Renal pelvis (tissue), 4 donors: Measurements from ENCODE around the gene ZCRB1. TPM values are rescaled to one million over a fixed set of nuclear protein-coding genes. Genes with fewer than 3 reads are reported as not detected.

ENCODE experiments used
- DNase-seq: peaks from one replicate; pipeline ENCODE4 v3.0.0-alpha.2; 2013
- polyA plus RNA-seq, 3 donors: library from polyadenylated mRNA; unstranded; fragments of 120-200 nt; gene quantifications; one replicate each; pipeline ENCODE4 v1.2.1, GENCODE V29; 2013; ENCODE audit not compliant: insufficient read length in 3 of 3

ZCRB1 gene
- polyA plus RNA-seq, 3 donors = 90.5 to 104 (median 101) TPM

DNA sequence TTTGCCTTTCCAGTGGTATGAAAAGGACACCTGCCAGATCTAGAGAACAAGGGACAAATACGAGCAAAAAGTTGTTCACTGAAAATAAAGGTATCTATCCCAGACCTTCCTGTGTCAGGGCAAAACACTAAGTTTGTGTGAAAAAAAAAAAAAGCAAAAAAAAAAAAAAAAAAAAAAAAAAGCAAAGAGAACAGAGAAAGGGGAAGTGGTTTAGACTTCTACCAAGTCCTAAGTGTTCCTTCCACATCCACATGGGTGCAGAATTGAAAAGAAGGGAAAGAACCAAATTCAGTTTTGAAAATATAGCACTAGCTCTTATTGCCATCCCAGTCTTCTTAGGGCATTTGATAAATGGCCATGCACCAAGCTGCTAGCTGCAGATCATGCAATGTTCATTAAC is 41.7 kb downstream of the ZCRB1 start:
- DNase-seq = no peak

GRCh38 chr12:42283739-42284138 is 42.2 kb downstream of the ZCRB1 start:
- no peak for DNase-seq

- DNase-seq = peak; percentile 11
Observed at GRCh38 chr12:42282294-42282693, 43.6 kb downstream of the ZCRB1 start.

GRCh38 chr12:42281844-42282243 is 44.0 kb downstream of the ZCRB1 start:
- DNase-seq = no peak

GRCh38 chr12:42281278-42281677 is 44.6 kb downstream of the ZCRB1 start:
- no peak for DNase-seq

- no peak for DNase-seq
Observed at GRCh38 chr12:42278128-42278510, 47.8 kb downstream of the ZCRB1 start.

DNA sequence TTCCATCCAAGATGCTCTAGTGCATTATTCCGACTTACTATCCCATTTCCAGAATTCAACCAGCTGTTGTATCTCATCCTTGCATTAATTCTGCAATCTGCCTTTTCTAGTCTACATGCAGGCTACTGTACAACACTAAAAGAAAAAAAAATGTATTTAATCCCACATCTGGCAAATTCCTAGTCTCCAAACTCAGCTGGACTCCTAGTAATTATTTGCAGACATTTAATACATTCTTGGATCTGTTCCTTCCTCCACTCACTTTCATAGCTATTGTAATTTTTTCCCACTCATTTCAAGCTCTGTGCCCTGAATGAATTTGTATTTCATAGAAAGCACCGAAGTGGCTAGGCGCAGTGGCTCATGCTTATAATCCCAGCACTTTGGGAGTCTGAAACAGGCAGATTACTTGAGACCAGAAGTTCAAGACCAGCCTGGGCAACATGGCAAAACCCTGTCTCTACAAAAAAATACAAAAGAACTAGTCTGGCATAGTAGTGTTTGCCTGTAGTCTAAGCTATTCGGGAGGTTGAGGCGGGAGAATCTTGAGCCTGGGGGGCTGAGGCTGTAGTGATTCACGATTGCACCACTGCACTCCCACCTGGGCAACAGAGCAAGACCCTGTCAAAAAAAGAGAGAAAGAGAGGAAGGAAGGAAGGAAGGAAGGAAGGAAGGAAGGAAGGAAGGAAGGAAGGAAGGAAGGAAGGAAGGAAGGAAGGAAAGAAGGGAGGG is 48.3 kb downstream of the ZCRB1 start:
- DNase-seq = no peak

DNA sequence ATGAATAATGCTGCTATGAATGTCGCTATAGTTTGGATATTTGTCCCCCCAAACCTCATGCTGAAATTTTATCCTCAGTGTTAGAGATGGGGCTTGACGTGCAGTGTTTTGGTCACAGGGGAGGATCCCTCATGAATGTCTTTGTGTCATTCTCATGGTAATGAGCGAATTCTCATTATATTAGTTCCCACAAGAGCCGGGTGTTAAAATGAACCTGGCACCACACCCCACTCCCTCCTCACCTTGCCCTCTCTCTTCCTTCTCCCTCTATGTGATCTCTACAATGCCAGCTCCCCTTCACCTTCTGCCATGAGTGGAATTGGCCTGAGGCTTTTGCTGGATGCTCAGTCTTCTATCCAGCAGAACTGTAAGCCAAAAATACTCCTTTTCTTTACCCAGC is 50.4 kb downstream of the ZCRB1 start:
- no peak for DNase-seq

GRCh38 chr12:42273706-42274105 is 52.2 kb downstream of the ZCRB1 start:
- DNase-seq = no peak

- DNase-seq = no peak
Observed at GRCh38 chr12:42270596-42270995, 55.3 kb downstream of the ZCRB1 start.

DNA sequence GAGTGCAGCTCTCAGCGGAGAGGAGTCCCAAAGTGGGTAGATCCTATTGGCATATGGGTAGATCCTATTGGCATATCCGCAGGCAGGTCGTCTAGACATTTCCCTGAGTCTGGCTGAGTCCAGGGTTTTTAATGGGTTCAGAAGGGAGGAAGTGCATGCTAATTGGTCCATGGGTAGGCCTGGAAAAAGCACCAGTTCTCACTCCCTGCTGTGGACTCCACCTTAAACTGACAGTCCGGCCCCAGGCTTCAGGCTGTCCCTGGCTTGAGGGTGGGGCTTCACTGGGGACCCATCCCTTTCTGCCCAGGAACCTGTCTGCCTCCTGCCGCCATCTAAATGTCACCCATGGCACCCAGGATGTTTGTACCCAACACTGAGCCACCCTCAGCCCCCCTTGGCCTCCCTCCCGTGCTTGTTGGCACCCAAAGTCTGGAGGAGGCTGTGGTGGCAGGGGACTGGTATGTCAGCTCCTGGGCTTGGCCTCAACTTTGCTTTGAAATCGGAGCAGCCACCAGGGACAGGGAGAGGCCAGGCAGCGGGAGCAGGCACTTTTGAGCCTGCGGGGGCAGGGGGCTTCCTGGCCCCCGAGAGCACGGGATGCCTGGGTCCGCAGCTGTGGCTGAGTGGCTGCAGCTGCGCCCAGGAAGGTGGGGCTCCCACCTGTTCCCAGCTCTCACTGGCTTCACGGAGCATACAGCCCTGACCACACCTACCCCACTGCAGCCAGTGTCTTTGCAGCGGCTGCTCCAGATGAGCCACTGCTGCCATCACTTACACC is 58.3 kb downstream of the ZCRB1 start:
- no peak for DNase-seq

GRCh38 chr12:42266579-42267230 is 59.2 kb downstream of the ZCRB1 start:
- DNase-seq = no peak

GRCh38 chr12:42262271-42262670 is 63.6 kb downstream of the ZCRB1 start:
- no peak for DNase-seq

Other genes with a start within 250 kb of the ZCRB1 start
- 10 to 100 TPM; 25.8 to 28.0 (median 27.0) TPM for gene GXYLT1, start 181.2 kb downstream of the ZCRB1 start, polyA plus RNA-seq
- 10 to 100 TPM; 24.7 to 27.4 (median 25.5) TPM for gene YAF2, start 87.8 kb downstream of the ZCRB1 start, polyA plus RNA-seq
- 10 to 100 TPM; 60.6 to 75.3 (median 66.9) TPM for gene PPHLN1, start 73 bp upstream of the ZCRB1 start, polyA plus RNA-seq